Central memory CD4-positive, alpha-beta T cell (primary cell): ENCODE data around the gene MAP2K7.
A peak's percentile ranks its signal among the peaks of the same experiment; 100 is the strongest.
"Not testable (repeated sequence)": the region's sequence is repeated elsewhere in the genome, so short reads cannot be mapped to it uniquely, and the experiment has no call there.

Experiments
- DNase-seq: peaks from one replicate; pipeline ENCODE4 v3.0.0; 2022
- total RNA-seq, 3 experiments: gene quantifications; one replicate each; lab custom pipeline; 2026; lab: John Stamatoyannopoulos, UW

The MAP2K7 gene
- 35.9 to 54.0 (median 48.8) reads per million in 3 experiments for total RNA-seq

- DNase-seq: peak; percentile 100
Measured at GRCh38 chr19:7903244-7904073, at the start of gene MAP2K7. Gene MAP2K7, plus strand, starts transcription at chr19:7903877. Its CDS starts 68 bp downstream, at chr19:7903945.

- DNase-seq: no peak
Measured at GRCh38 chr19:7855426-7856108, 48.1 kb upstream of the MAP2K7 start.

GRCh38 chr19:7856109-7856591 lies 47.5 kb upstream of the MAP2K7 start:
- DNase-seq: no peak

- no peak for DNase-seq
Measured at GRCh38 chr19:7856679-7857663, 46.7 kb upstream of the MAP2K7 start.

GRCh38 chr19:7857727-7858108 lies 46.0 kb upstream of the MAP2K7 start:
- no peak for DNase-seq

- no peak for DNase-seq
Measured at GRCh38 chr19:7858109-7858770, 45.4 kb upstream of the MAP2K7 start.

- not testable (repeated sequence) for DNase-seq
Measured at GRCh38 chr19:7859087-7859486, 44.6 kb upstream of the MAP2K7 start.

- no peak for DNase-seq
Measured at GRCh38 chr19:7859831-7860713, 43.6 kb upstream of the MAP2K7 start.

GRCh38 chr19:7860714-7861618 lies 42.7 kb upstream of the MAP2K7 start:
- DNase-seq: no peak

- no peak for DNase-seq
Measured at GRCh38 chr19:7861619-7862412, 41.9 kb upstream of the MAP2K7 start.

GRCh38 chr19:7862413-7862951 lies 41.2 kb upstream of the MAP2K7 start:
- DNase-seq: peak; percentile 60

GRCh38 chr19:7863157-7863970 lies 40.3 kb upstream of the MAP2K7 start:
- no peak for DNase-seq

- DNase-seq: no peak
Measured at GRCh38 chr19:7863971-7864689, 39.5 kb upstream of the MAP2K7 start.

GRCh38 chr19:7864690-7865074 lies 39.0 kb upstream of the MAP2K7 start:
- no peak for DNase-seq

GRCh38 chr19:7865262-7865911 lies 38.3 kb upstream of the MAP2K7 start:
- DNase-seq: no peak

- DNase-seq: no peak
Measured at GRCh38 chr19:7866399-7867091, 37.1 kb upstream of the MAP2K7 start.
